ENCODE data around the gene SYNJ2BP.

SYNJ2BP gene, protein sequence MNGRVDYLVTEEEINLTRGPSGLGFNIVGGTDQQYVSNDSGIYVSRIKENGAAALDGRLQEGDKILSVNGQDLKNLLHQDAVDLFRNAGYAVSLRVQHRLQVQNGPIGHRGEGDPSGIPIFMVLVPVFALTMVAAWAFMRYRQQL

DNA sequence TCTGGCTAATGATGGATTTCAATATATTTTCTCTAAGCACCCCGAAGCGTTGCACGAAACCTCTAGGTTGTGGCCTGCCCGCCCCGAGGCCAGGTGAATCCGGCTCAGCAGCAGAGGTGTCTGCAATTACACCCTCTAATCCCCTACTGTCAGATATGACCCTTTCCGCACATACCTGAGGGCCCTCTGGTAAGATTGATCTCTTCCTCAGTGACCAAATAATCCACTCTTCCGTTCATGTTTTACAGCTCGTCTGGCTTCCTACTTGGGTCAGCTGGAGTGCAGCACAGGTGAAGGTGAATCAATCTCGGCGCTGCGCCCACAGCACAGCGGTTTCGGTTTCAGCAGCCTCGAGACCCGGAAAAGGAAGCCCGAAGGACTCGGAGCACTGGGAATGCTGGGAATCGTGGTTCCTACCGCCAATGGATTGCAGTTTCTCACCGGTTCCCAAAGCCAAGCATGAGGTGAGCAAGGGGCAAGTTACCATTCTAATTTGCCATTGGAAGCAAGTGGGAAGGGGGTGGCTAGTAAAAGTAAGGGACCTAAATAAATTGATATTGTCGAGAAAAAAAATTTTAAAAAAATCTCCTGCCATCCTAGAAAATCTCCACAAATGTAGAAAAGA, at the start of gene SYNJ2BP:
Gene SYNJ2BP, minus strand, starts transcription at position 366 of the 625 bp plus-strand sequence. Its CDS starts 127 bp downstream, at position 239.
- TF ChIP-seq, protein P1, sequence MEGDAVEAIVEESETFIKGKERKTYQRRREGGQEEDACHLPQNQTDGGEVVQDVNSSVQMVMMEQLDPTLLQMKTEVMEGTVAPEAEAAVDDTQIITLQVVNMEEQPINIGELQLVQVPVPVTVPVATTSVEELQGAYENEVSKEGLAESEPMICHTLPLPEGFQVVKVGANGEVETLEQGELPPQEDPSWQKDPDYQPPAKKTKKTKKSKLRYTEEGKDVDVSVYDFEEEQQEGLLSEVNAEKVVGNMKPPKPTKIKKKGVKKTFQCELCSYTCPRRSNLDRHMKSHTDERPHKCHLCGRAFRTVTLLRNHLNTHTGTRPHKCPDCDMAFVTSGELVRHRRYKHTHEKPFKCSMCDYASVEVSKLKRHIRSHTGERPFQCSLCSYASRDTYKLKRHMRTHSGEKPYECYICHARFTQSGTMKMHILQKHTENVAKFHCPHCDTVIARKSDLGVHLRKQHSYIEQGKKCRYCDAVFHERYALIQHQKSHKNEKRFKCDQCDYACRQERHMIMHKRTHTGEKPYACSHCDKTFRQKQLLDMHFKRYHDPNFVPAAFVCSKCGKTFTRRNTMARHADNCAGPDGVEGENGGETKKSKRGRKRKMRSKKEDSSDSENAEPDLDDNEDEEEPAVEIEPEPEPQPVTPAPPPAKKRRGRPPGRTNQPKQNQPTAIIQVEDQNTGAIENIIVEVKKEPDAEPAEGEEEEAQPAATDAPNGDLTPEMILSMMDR (conservative IDR thresholded peaks at IDR 0.05; ENCODE audit: low read depth, low read length): no peak
- peak within 1 kb of the TSS; percentile 67 for H3K4me3 ChIP-seq (ENCODE audit: low read depth, low read length)
- DNase-seq (ENCODE audit: low read depth): peak; percentile 69

DNA sequence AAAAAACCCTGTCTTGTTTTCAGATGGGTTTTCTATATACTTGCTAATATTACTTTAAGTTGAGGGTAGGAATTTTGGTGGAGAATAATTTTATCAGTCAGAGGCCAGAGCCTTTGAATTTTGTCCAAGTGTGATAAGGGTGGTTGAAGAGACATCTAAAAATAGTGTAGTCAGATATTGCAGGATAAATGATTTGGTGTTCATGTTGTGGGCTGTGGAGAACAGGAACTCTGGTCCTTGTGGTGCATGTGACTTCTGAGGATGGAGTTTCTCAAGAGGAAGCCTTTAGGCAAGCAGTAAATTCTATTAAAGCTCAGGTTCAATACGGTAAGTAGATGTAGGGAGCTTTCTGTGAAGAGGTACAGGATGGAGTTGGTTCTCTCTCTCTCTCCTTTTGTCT, 37.8 kb upstream of the SYNJ2BP start:
- H3K4me3 ChIP-seq (ENCODE audit: low read depth, low read length): no peak overlapping the region
- DNase-seq (ENCODE audit: low read depth): no peak
- TF ChIP-seq, protein P1 (conservative IDR thresholded peaks at IDR 0.05; ENCODE audit: low read depth, low read length): no peak

DNA sequence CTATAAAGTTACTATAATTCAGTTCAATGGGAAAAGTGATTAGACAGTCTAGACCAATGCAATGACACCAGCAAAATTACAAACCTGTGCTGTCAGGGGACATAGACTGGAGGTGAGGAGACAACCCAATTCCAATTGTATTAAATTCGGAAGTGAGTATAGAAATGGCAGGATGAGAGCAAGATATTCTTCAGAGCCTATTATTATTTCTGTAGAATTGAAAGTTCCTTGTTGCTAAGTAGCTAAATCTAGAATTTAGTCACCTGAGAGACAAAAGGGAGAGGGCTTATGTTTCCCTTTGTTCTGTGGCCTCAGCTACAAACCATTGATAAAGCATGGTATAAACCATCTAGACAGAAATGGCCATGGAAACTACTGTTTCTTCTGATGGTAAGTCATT, 35.0 kb upstream of the SYNJ2BP start, which contains the start of gene ADAM21:
Gene ADAM21, plus strand, starts transcription at position 301 of the 400 bp plus-strand sequence. CDS start 5,326 bp downstream, outside the sequence.
- TF ChIP-seq, protein P1 (conservative IDR thresholded peaks at IDR 0.05; ENCODE audit: low read depth, low read length): no peak
- no peak for DNase-seq (ENCODE audit: low read depth)

DNA sequence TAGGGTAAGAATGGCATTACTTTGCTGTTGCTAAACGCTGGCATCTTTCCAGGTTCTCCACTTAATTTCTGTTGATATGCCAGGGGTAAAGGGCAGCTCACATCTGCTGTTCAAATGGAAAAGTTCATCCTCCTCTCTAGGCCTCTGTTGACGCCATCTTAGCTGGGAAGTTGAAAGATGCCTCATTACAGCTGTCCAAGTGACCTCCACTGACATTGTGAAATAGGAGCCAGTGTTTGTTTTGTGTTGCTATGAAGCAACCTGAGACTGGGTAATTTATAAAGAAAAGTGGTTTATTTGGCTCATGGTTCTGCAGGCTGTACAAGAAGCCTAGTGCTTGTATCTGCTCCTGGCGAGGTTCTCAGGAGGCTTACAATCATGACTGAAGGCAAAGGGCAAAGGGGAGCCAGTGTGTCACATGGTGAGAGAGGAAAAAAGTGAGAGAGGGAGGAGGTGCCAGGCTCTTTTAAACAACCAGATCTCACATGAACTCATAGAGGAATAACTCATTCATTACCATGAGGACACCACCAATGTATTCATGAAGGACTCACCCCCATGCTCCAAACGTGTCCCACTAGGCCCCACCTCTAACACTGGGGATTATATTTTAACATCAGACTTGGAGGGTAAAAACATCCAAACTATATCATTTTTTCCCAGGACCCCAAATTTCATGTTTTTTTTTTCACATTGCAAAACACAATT, 31.9 kb upstream of the SYNJ2BP start:
- H3K4me3 ChIP-seq (ENCODE audit: low read depth, low read length): no peak overlapping the region
- TF ChIP-seq, protein P1 (conservative IDR thresholded peaks at IDR 0.05; ENCODE audit: low read depth, low read length): no peak
- peak; percentile 86 for DNase-seq (ENCODE audit: low read depth)

More for the DNA sequence above, 35.0 kb upstream of the SYNJ2BP start, which contains the start of gene ADAM21:
- H3K4me3 ChIP-seq (ENCODE audit: low read depth, low read length): no peak within 1 kb of the TSS

DNA sequence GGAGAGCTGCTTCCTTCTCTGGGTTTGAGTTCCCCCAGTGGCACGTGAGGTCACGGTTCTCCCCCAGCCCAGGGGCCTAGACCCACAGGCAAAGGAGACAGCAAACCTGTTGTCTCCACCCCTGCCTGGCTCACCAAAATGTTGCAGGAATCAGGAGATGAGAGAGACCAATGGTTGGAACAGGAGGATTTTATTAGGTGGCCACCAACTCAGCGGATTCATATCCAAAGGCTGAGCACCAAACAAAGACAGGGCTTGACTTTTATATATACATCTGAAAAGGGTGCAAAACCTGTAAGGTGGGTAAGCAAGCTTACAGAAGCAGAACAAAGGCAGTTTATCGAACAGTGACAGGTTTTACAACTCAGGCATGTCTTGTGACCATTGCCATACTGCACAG, 25.9 kb upstream of the SYNJ2BP start:
- TF ChIP-seq, protein P1 (conservative IDR thresholded peaks at IDR 0.05; ENCODE audit: low read depth, low read length): no peak
- DNase-seq (ENCODE audit: low read depth): no peak
- H3K4me3 ChIP-seq (ENCODE audit: low read depth, low read length): no peak overlapping the region

DNA sequence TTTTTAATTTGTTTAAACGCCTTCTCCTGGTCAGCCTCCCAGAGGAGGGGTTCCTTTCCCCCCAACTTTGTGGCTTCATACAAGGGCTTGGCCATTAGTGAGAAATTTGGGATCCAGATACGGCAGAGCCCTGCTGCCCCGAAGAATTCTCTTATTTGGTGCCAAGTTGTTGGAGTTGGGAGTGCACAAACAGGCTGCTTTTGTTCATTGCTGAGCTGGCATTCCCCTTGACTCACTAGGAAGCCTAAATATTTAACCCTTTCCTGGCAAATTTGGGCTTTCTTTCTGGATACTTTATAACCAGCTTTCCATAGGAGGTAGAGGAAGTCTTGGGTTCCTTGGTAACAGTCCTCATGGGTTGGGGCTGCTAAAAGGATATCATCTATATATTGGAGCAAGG, 24.8 kb upstream of the SYNJ2BP start:
- TF ChIP-seq, protein P1 (conservative IDR thresholded peaks at IDR 0.05; ENCODE audit: low read depth, low read length): no peak
- no peak for DNase-seq (ENCODE audit: low read depth)
- no peak overlapping the region for H3K4me3 ChIP-seq (ENCODE audit: low read depth, low read length)
